Spinal cord (tissue), 10 donors: ENCODE data around the gene SUSD6. TPM values are rescaled to one million over a fixed set of nuclear protein-coding genes. Genes with fewer than 3 reads are reported as not detected.

Source experiments
- DNase-seq, 6 donors: peaks; one replicate each; pipeline versions ENCODE4 v3.0.0 to v3.0.0-alpha.2; 2013 to 2015; ENCODE audit warnings: low spot score in 6 of 6, low read depth in 4 of 6
- H3K27ac ChIP-seq: one replicate; pipeline ENCODE4 v1.5.1; 2013; ENCODE audit warnings: low read depth, low read length, control low read depth
- H3K27me3 ChIP-seq: one replicate; pipeline ENCODE4 v1.6.1; 2013; ENCODE audit warnings: low read length; ENCODE audit not compliant: control insufficient read depth, insufficient read depth
- H3K36me3 ChIP-seq: one replicate; pipeline ENCODE4 v1.6.1; 2013; ENCODE audit warnings: low read length; ENCODE audit not compliant: control insufficient read depth, insufficient read depth
- H3K4me1 ChIP-seq: one replicate; pipeline ENCODE4 v1.6.1; 2013; ENCODE audit warnings: low read length; ENCODE audit not compliant: control insufficient read depth, insufficient read depth
- H3K4me3 ChIP-seq: one replicate; pipeline ENCODE4 v1.5.1; 2013; ENCODE audit warnings: low read depth, low read length, control low read depth
- H3K9me3 ChIP-seq: one replicate; pipeline ENCODE4 v1.6.1; 2013; ENCODE audit warnings: low read length; ENCODE audit not compliant: control insufficient read depth, insufficient read depth
- WGBS: methylation state at CpG from one replicate; pipeline ENCODE4 v1.1.5; 2013; ENCODE audit warnings: missing lambda C conversion rate; ENCODE audit not compliant: insufficient coverage; 5-methylcytosine and 5-hydroxymethylcytosine counted together
- polyA plus RNA-seq, 2 donors: library from polyadenylated mRNA; unstranded; fragments of 120-200 nt; gene quantifications; one replicate each; pipeline ENCODE4 v1.2.1, GENCODE V29; 2013; ENCODE audit not compliant: insufficient read length in 2 of 2
- total RNA-seq, 2 donors: library from RNA; depleted of rRNA in 1 of 2; stranded (reverse); fragments of 120-200 nt in 1 of 2; fragments of >200 nt in 1 of 2; gene quantifications; one replicate each; pipeline versions ENCODE4 v1.2.3 to v1.2.4, GENCODE V29; 2013 to 2014
- donor health status: healthy.

The SUSD6 gene
- total and polyA plus RNA-seq, 4 donors, result 16.8 to 23.9 (median 19.4) TPM

DNA sequence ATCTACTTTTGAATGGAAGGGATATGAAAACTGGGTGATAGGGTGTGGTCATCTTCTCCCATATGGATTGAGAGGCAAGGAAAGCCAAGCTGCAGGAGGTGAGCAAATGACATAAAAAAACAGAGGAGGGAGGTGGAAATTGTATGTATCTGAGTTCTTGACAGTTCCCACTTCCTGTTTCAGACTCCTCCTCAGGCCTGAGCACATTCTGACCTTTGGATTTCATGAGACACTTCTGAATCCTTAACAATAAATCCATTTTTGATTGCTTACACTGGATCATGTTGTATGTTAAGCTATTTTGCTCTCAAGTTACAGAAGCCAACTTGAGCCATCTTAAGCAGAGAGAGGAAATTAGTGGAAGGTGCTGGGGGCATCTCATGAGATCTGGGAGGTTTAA, 143.9 kb downstream of the SUSD6 start:
- no peak overlapping the region for H3K27ac ChIP-seq
- no peak overlapping the region for H3K4me3 ChIP-seq
- H3K27me3 ChIP-seq, result no peaks in the 10 kb centered on the region
- no peak for DNase-seq
- no peaks in the 10 kb centered on the region for H3K4me1 ChIP-seq
- no peaks in the 10 kb centered on the region for H3K9me3 ChIP-seq
- H3K36me3 ChIP-seq, result no peaks in the 10 kb centered on the region

DNA sequence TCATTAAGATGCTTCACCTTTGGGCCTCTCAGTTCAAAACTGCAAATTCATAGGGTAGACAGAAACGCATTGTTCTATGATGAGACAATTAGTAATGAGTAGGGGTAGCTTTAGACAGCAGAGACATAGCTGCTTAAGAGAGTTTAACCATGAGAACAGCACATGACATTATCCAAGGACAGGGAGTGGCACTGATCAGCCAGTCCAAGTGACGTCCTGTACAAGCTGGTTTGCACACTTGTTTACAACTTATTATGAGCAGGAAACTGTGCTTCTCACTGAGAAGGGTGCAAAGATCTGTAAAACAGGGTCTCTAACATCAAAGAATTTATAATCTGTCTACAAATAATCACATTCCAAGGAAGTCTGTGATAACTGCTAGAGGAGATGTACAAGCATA, 144.4 kb downstream of the SUSD6 start:
- no peaks in the 10 kb centered on the region for H3K36me3 ChIP-seq
- DNase-seq, result no peak
- no peaks in the 10 kb centered on the region for H3K9me3 ChIP-seq
- H3K4me3 ChIP-seq, result no peak overlapping the region
- no peaks in the 10 kb centered on the region for H3K4me1 ChIP-seq
- H3K27ac ChIP-seq, result no peak overlapping the region
- no peaks in the 10 kb centered on the region for H3K27me3 ChIP-seq
- 80% methylated on average over 1 of the region's 2 CpGs for WGBS

DNA sequence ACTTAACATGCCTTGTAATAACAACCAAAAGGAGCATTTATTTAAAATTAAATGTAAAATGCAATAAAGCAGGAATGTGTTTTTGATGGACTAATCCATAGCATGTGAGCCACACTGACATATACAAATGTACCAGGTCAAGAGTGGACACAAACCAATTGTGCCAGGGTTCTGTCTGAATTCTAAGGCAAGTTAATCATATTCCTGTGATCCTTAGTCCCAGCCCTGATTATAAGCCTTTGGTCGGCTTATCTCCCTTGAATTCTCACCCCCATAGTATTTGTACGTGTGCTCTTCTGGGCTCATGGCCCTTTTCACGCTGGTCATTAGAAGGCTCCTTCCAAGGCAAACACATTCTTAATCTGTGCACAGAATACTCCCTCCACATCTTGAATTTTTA, 144.9 kb downstream of the SUSD6 start:
- WGBS, result 97% methylated on average over 3 of the region's 3 CpGs
- no peaks in the 10 kb centered on the region for H3K9me3 ChIP-seq
- no peak for DNase-seq
- H3K4me1 ChIP-seq, result no peaks in the 10 kb centered on the region
- H3K27me3 ChIP-seq, result no peaks in the 10 kb centered on the region
- no peaks in the 10 kb centered on the region for H3K36me3 ChIP-seq
- no peak overlapping the region for H3K4me3 ChIP-seq
- no peak overlapping the region for H3K27ac ChIP-seq

DNA sequence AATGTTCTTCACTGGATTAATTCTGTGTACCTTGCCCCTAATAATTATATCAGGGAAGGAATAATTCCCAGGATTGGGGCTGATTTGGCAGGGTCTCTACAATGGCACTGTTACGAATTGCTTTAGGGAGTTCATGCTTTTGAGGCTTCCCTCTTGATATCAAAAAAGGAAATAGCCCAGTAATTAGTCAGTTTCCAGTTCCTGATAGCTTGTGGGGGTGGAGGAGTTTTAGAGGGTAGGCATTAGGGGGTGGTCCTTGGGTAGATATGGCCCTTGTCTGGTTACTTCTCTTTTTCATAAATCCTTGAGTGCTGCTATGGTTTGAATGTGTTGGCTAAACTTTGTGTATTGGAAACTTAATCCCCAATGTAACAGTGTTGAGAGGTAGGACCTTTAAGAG, 149.4 kb downstream of the SUSD6 start:
- 83% methylated on average over 1 of the region's 1 CpG for WGBS
- Histone ChIP-seq H3K4me1 (no peaks in the 10 kb centered on the region), H3K27ac (no peak overlapping the region), H3K4me3 (no peak overlapping the region), H3K36me3 (no peaks in the 10 kb centered on the region), H3K9me3 (no peaks in the 10 kb centered on the region), H3K27me3 (no peaks in the 10 kb centered on the region)
- DNase-seq, result no peak

DNA sequence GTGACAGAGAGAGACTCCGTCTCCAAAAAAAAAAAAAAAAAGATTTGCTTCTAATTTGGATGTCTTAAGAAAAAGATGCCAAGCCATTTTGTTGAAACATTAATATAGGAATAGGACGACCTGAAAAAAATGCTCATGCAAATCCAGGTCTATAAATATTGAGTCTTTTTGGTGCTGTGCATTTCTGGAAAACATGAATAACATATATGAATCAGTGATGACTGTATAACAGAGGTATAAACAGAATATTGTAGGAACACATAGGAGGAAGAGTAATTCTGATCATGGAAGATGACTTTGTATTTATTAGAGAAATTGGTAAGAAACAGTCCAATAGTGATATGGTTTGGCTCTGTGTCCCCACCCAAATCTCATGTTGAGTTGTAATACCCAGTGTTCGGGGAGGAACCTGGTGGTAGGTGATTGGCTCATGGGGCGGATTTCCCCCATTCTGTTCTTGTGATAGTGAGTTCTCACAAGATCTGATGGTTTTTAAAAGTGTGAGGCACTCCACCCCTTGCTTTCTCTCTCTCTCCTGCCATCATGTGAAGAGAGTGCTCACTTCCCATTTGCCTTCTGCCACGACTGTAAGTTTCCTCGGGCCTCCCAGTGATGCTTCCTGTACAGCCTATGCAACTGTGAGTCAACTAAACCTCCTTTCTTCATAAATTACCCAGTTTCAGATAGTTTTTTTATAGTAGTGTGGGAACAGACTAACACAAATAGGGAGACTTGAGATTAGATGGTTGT, 152.5 kb downstream of the SUSD6 start:
- WGBS, result no CpG with 5 or more reads among the region's 6 CpGs

More for the DNA sequence above, 152.5 kb downstream of the SUSD6 start:
- Histone ChIP-seq H3K4me3 (no peak overlapping the region), H3K27me3 (no peaks in the 10 kb centered on the region), H3K36me3 (peaks cover 8% of the 10 kb centered on the region), H3K9me3 (no peaks in the 10 kb centered on the region), H3K4me1 (peaks cover 12% of the 10 kb centered on the region), H3K27ac (no peak overlapping the region)
- no peak for DNase-seq

Other genes with a start within 250 kb of the SUSD6 start
- 100 to 1,000 TPM; 145 to 208 TPM for gene ERH, start 213.3 kb upstream of the SUSD6 start, total RNA-seq
- gene ERH, start 213.3 kb upstream of the SUSD6 start, polyA plus RNA-seq, result 100 to 1,000 TPM; 254 to 285 TPM
- gene SLC39A9, start 212.9 kb upstream of the SUSD6 start, total RNA-seq, result 100 to 1,000 TPM; 109 to 137 TPM
- gene SLC39A9, start 212.9 kb upstream of the SUSD6 start, polyA plus RNA-seq, result 10 to 100 TPM; 54.4 to 56.1 TPM
- 1 to 10 TPM in 1 of 2 donors, under 1 TPM in 1; 0.66 to 3.0 TPM for gene PLEKHD1, start 126.9 kb upstream of the SUSD6 start, total RNA-seq
- gene PLEKHD1, start 126.9 kb upstream of the SUSD6 start, polyA plus RNA-seq, result 1 to 10 TPM; 1.4 to 2.3 TPM
- gene CCDC177, start 36.7 kb upstream of the SUSD6 start, total RNA-seq, result 1 to 10 TPM; 2.0 to 2.4 TPM
- gene CCDC177, start 36.7 kb upstream of the SUSD6 start, polyA plus RNA-seq, result 1 to 10 TPM; 4.3 to 4.8 TPM
- gene SRSF5, start 155.5 kb downstream of the SUSD6 start, total RNA-seq, result 100 to 1,000 TPM; 170 to 387 TPM
- 100 to 1,000 TPM; 498 to 578 TPM for gene SRSF5, start 155.5 kb downstream of the SUSD6 start, polyA plus RNA-seq
- gene SLC10A1, start 185.6 kb downstream of the SUSD6 start, total RNA-seq, result not detected
- gene SLC10A1, start 185.6 kb downstream of the SUSD6 start, polyA plus RNA-seq, result under 1 TPM in 1 of 2 donors, not detected in 1; 0.21 TPM